ENCODE data around the gene CRADD.

DNA sequence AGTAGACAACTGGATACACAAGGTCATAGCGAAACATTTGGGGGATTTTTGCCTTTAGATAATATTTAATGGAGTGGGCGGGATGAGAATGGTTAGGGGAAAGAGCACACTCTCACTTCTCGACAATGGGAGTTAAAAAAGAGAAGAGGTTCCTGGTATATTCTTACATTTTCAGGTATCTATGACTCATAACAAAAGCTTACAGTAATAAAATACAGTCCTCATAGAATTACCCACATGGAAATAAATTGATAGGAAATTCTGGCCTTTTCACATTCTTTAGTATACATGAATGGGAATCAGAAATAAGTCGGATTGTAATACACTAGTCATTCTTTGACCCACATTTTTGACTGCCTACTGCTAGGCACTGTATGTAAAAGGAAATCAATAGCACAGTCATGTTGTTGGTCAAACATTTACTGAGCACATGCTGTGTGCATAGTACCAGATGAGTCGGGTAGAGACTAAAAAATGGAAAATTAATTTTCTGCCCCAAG, 8.2 kb upstream of the CRADD start:
- TF ChIP-seq POLR2A (IDR thresholded peaks at IDR 0.05): no peak
- TF ChIP-seq, protein P1, sequence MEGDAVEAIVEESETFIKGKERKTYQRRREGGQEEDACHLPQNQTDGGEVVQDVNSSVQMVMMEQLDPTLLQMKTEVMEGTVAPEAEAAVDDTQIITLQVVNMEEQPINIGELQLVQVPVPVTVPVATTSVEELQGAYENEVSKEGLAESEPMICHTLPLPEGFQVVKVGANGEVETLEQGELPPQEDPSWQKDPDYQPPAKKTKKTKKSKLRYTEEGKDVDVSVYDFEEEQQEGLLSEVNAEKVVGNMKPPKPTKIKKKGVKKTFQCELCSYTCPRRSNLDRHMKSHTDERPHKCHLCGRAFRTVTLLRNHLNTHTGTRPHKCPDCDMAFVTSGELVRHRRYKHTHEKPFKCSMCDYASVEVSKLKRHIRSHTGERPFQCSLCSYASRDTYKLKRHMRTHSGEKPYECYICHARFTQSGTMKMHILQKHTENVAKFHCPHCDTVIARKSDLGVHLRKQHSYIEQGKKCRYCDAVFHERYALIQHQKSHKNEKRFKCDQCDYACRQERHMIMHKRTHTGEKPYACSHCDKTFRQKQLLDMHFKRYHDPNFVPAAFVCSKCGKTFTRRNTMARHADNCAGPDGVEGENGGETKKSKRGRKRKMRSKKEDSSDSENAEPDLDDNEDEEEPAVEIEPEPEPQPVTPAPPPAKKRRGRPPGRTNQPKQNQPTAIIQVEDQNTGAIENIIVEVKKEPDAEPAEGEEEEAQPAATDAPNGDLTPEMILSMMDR (IDR thresholded peaks at IDR 0.05): no peak

Data from body of pancreas (tissue), 4 donors.